NB4 (cell line): ENCODE results near the gene PITPNM3.

Experiments used
- CTCF ChIP-seq: IDR thresholded peaks from one replicate; pipeline ENCODE4 v1.5.1; 2012; ENCODE audit warnings: low read depth, low read length
- MAX ChIP-seq: IDR thresholded peaks from 2 replicates; pipeline ENCODE4 v1.6.1; 2011; ENCODE audit warnings: low read depth, low read length
- POLR2A ChIP-seq: IDR thresholded peaks from 2 replicates; pipeline ENCODE4 v1.6.1; 2011; ENCODE audit warnings: mild to moderate bottlenecking; ENCODE audit not compliant: insufficient read length; ENCODE audit errors: extremely low read depth

GRCh38 chr17:6507535-6507934 lies 48.8 kb downstream of the PITPNM3 start:
- no peak for TF ChIP-seq CTCF
- TF ChIP-seq POLR2A = no peak
- no peak for TF ChIP-seq MAX
